Measurements from ENCODE around the gene ERMARD. TPM values are rescaled to one million over a fixed set of nuclear protein-coding genes. Genes with fewer than 3 reads are reported as not detected.
"Not testable (repeated sequence)": the region's sequence is repeated elsewhere in the genome, so short reads cannot be mapped to it uniquely, and the experiment has no call there.

ERMARD gene
- total RNA-seq, 1 experiment from 2014 or later = 13.6 TPM

- H3K27ac Mint-ChIP-seq = peak overlapping the region in 2 of 3 experiments; percentile 14 to 44; a peak in 3 of 7 replicates
- Histone ChIP-seq H4K91ac (ENCODE audit: insufficient read length, low read depth, low read length) (no peak overlapping the region), H3K23me2 (ENCODE audit: insufficient read length, low read depth, low read length, poor library complexity, severe bottlenecking) (no peaks in the 10 kb centered on the region), H3K4ac (ENCODE audit: low read depth, low read length) (no peak overlapping the region), H2BK15ac (ENCODE audit: low read depth, low read length) (no peak overlapping the region), H3K79me1 (ENCODE audit: insufficient read depth, low read depth, low read length, poor library complexity, severe bottlenecking) (no peaks in the 10 kb centered on the region), H3K9ac (ENCODE audit: extremely low read depth, insufficient read length, low read length) (no peak overlapping the region), H3K27me3 (ENCODE audit: insufficient read depth, low read length) (no peaks in the 10 kb centered on the region), H3K18ac (ENCODE audit: insufficient read length, low read depth, low read length) (no peak overlapping the region), H4K20me1 (ENCODE audit: control insufficient read depth, insufficient read depth, insufficient read length) (no peaks in the 10 kb centered on the region), H2BK120ac (ENCODE audit: low read depth, low read length, poor library complexity, severe bottlenecking) (no peak overlapping the region), H4K8ac (replicated peaks; ENCODE audit: insufficient read length, low read depth, low read length) (no peak overlapping the region), H2AFZ (ENCODE audit: low read length) (no peak overlapping the region), H2BK20ac (ENCODE audit: low read depth, low read length, poor library complexity, severe bottlenecking) (no peak overlapping the region), H4K5ac (ENCODE audit: insufficient read length, low read depth, low read length) (no peak overlapping the region), H3K56ac (ENCODE audit: insufficient read length, low read depth, low read length) (no peak overlapping the region), H3T11ph (ENCODE audit: low read length) (no peak overlapping the region), H2BK5ac (ENCODE audit: insufficient read length, low read length) (no peak overlapping the region), H3K4me1 (ENCODE audit: insufficient read depth, low read length) (no peaks in the 10 kb centered on the region), H3K27ac (ENCODE audit: insufficient read length, low read depth, low read length) (no peak overlapping the region), H3K4me2 (ENCODE audit: insufficient read depth, insufficient read length, low read length) (no peak overlapping the region), H3K79me2 (ENCODE audit: insufficient read depth, low read length) (no peaks in the 10 kb centered on the region), H3K14ac (ENCODE audit: insufficient read depth, low read length) (no peak overlapping the region; the same call in 1 of the 2 replicates), H3K9me3 (ENCODE audit: control insufficient read depth, low read depth, low read length) (no peaks in the 10 kb centered on the region), H2AK5ac (ENCODE audit: insufficient read length, low read length) (no peak overlapping the region), H3K23ac (ENCODE audit: insufficient read length, low read depth, low read length) (no peak overlapping the region), H2BK12ac (ENCODE audit: insufficient read length, low read depth, low read length) (no peak overlapping the region)
- H3K4me3 Mint-ChIP-seq = no peak overlapping the region
- no peaks in the 10 kb centered on the region for H3K9me3 Mint-ChIP-seq
- no peak for DNase-seq
- TF ChIP-seq CTCF (conservative IDR thresholded peaks at IDR 0.05) = no peak
- no peaks in the 10 kb centered on the region; the same call in 1 of the 2 replicates for H3K27me3 Mint-ChIP-seq (ENCODE audit: low read depth)
- H3K4me1 Mint-ChIP-seq = no peaks in the 10 kb centered on the region
- WGBS (ENCODE audit: extremely low coverage, insufficient read length, low lambda C conversion rate) = no CpG with 5 or more reads among the region's 10 CpGs
- peaks cover 2 to 50% (median 50%) of the 10 kb centered on the region in 3 experiments; a peak in 5 of 7 replicates for H3K36me3 Mint-ChIP-seq (ENCODE audit: insufficient read depth in 1 of 3, low read depth in 3 of 3)
These were observed 12.5 kb downstream of the ERMARD start for GRCh38 chr6:169763881-169764280.

GRCh38 chr6:169765789-169766188 is 14.4 kb downstream of the ERMARD start:
- H3K56ac ChIP-seq (ENCODE audit: insufficient read length, low read depth, low read length); H2AFZ ChIP-seq (ENCODE audit: low read length); H3K9me3 ChIP-seq (ENCODE audit: control insufficient read depth, low read depth, low read length); H2BK20ac ChIP-seq (ENCODE audit: low read depth, low read length, poor library complexity, severe bottlenecking); H3K27me3 ChIP-seq (ENCODE audit: insufficient read depth, low read length); H3T11ph ChIP-seq (ENCODE audit: low read length); H3K79me1 ChIP-seq (ENCODE audit: insufficient read depth, low read depth, low read length, poor library complexity, severe bottlenecking); H3K4me1 Mint-ChIP-seq; H3K9me3 Mint-ChIP-seq; H3K4me3 Mint-ChIP-seq; H4K20me1 ChIP-seq (ENCODE audit: control insufficient read depth, insufficient read depth, insufficient read length); H3K27me3 Mint-ChIP-seq (ENCODE audit: low read depth); H3K4me2 ChIP-seq (ENCODE audit: insufficient read depth, insufficient read length, low read length); H2AK5ac ChIP-seq (ENCODE audit: insufficient read length, low read length); H4K5ac ChIP-seq (ENCODE audit: insufficient read length, low read depth, low read length); DNase-seq; H3K27ac ChIP-seq (ENCODE audit: insufficient read length, low read depth, low read length); H2BK5ac ChIP-seq (ENCODE audit: insufficient read length, low read length); H3K79me2 ChIP-seq (ENCODE audit: insufficient read depth, low read length); H3K18ac ChIP-seq (ENCODE audit: insufficient read length, low read depth, low read length); H2BK120ac ChIP-seq (ENCODE audit: low read depth, low read length, poor library complexity, severe bottlenecking); H3K4ac ChIP-seq (ENCODE audit: low read depth, low read length); H4K91ac ChIP-seq (ENCODE audit: insufficient read length, low read depth, low read length); H3K23me2 ChIP-seq (ENCODE audit: insufficient read length, low read depth, low read length, poor library complexity, severe bottlenecking); H3K4me1 ChIP-seq (ENCODE audit: insufficient read depth, low read length); H2BK12ac ChIP-seq (ENCODE audit: insufficient read length, low read depth, low read length); H3K14ac ChIP-seq (ENCODE audit: insufficient read depth, low read length); H3K9ac ChIP-seq (ENCODE audit: extremely low read depth, insufficient read length, low read length); H2BK15ac ChIP-seq (ENCODE audit: low read depth, low read length); H4K8ac ChIP-seq (replicated peaks; ENCODE audit: insufficient read length, low read depth, low read length); H3K23ac ChIP-seq (ENCODE audit: insufficient read length, low read depth, low read length): not testable (repeated sequence)
- no CpG with 5 or more reads among the region's 10 CpGs for WGBS (ENCODE audit: extremely low coverage, insufficient read length, low lambda C conversion rate)
- Mint-ChIP-seq H3K27ac (peak overlapping the region in 1 of 3 experiments; percentile 47; a peak in 1 of 7 replicates), H3K36me3 (ENCODE audit: insufficient read depth in 1 of 3, low read depth in 3 of 3) (peaks cover 2 to 38% (median 35%) of the 10 kb centered on the region in 3 experiments; a peak in 5 of 7 replicates)
